GM19328 (cell line): ENCODE measurements around the gene CNTN6.
"Not testable (repeated sequence)": the region's sequence is repeated elsewhere in the genome, so short reads cannot be mapped to it uniquely, and the experiment has no call there.

ENCODE experiments used
- ATAC-seq: cut with Tn5 transposase; IDR thresholded peaks from one replicate; pipeline ENCODE4 v1.9.1; 2021; ENCODE audit warnings: mild to moderate bottlenecking, moderate library complexity; ENCODE audit not compliant: unreplicated experiment

CNTN6 gene

GRCh38 chr3:1272546-1273265, 179.9 kb downstream of the CNTN6 start:
- ATAC-seq, result no peak

GRCh38 chr3:1275495-1275894, 182.7 kb downstream of the CNTN6 start:
- ATAC-seq, result no peak

- no peak for ATAC-seq
Measured at GRCh38 chr3:1287815-1288214, 195.0 kb downstream of the CNTN6 start.

DNA sequence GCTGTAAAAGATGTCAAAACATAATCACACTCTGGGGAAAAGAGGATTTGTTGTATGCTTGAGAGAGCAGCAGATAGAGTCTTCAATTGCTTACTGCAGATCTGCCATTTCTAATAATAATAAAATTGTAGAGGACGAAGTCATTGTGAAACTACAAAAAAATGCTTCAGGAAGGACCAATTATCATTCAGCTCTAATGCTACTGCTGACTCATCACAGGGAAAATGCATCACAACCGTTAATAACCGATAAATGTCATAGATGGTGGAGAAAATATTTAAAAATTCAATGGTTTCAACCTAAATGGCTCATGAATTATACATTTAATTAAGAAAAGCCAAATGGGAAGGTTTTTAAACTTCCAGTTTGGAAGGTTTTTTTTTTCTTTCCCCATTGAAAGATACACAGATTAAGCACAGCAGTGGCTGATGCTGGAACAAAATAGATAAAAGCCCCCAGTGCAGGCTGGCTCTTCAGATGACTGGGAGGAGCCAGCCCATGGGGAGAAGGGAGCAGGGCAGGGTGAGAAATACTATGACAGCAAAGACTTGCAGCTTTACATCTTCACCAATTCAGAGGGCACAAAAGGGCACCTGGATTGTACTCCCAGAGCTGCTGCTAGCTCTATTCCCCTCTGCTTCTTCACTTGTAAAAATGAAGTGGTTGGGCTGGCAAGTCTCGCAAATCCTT, 196.1 kb downstream of the CNTN6 start:
- ATAC-seq, result no peak

DNA sequence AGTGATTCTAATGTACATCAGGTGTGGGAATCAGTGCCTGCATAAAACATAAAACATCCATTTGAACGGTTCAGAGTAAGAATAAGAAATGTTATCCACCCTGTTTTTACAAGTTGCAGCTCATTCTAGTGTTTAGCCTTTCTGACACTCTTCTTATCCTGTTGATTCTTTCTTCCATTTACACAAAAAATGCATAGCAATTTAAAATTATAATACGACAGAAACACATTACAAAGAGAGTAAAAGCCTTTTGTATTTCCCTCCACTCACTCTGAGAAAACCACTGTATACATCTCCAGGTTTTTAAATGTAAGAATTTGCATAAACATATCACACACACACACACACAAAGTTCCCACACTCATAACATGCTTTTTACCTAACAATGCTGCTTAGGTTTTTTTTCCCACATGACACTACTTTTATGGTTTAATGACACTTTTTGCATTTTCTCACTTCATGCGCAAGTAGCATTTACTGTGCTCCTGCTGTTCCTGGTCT, 199.8 kb downstream of the CNTN6 start:
- ATAC-seq, result no peak

DNA sequence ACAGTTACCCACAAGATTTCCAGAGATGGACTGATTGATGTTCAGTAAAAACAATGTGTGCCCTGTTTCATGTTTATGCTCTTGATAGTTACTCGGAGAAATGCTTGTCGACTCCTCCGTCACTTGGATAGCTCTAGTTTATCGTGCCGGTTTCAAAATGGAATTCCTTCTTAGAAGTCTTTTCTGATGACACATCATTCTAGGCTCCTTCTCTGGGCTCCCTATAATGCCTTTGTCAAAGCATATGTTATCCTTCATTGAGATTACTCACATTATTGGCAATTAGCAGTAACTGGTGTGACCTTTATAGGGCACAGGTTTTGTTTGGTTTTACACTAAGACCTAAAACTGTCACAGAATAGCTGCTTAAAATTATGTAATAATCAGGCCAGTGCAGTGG, 201.8 kb downstream of the CNTN6 start:
- ATAC-seq, result no peak

DNA sequence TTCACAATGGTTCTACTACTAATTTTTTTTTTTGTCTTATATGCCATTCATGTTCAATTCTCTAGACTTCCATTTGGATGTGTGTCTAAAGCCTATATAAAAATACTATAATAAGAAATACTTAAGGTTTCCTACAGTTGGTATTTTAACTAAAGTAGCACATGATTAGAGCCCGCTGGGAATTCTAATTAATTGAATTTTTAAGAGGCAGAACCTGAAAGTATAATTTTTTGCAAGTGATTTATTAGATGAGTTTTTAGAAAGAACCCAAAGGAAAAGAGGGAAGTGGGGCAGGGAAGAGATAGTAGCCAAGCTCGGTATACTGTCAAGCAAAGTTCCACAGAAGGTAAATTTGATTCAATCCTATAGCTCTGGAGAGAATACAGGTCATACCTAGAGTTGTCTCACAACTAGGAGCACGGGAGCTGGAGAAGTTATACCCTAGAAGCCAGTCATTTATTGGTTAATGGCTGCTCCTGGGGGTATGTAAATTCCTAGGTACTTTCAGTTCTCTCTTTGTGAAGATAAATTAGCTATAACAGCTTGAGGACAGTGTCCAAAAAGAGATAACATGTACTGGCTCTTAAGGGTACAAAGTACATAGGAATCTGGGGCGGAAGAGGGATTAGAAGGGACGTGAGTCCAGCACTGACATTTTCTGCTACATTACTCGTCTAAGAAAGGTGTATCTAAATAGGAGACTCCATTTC, 225.6 kb downstream of the CNTN6 start:
- ATAC-seq, result no peak

DNA sequence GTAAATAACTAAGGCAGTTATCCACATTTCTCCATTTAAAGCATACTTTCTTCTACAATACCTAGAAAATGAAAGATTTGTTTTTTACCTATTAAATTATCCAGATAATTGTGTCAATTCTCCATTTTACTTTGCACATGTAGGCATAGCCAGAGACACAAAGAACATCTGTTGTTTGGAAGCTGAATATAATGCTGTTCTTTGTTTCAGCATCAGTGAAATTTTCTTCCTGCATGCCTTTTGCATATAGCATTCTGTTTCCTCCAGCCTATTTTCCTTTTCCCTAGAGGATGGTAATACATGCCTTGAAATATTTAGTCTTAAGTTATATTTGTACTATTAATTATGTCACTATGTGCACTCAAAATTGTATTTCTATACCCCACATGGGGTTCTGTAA, 233.7 kb downstream of the CNTN6 start:
- no peak for ATAC-seq

GRCh38 chr3:1330107-1330506, 237.3 kb downstream of the CNTN6 start:
- no peak for ATAC-seq

GRCh38 chr3:1346386-1346785, 253.6 kb downstream of the CNTN6 start:
- no peak for ATAC-seq

GRCh38 chr3:1348547-1348946, 255.7 kb downstream of the CNTN6 start:
- ATAC-seq, result no peak

- ATAC-seq, result no peak
Measured at GRCh38 chr3:1350885-1351284, 258.1 kb downstream of the CNTN6 start.

GRCh38 chr3:1355691-1356090, 262.9 kb downstream of the CNTN6 start:
- ATAC-seq, result no peak

- ATAC-seq, result no peak
Measured at GRCh38 chr3:1356101-1356500, 263.3 kb downstream of the CNTN6 start.

GRCh38 chr3:1365528-1365927, 272.7 kb downstream of the CNTN6 start:
- no peak for ATAC-seq

DNA sequence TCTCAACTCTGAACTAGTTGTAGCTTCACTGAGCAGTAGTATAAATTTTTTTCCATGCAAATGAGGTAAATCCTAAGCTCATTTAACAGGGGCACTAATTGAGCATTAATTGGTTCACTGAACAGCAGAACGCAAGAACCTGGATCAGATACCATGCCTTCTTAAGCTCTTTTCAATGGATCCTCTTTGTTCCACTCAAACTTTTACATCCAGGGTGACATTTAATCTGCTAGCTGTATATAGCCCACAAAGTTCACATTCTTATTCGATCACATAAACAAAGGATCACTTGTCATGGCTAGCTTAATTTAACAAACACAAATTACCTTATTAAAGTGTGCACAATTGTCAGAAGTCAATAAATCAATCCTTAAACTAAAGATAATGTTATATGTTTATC, 281.6 kb downstream of the CNTN6 start:
- no peak for ATAC-seq

- ATAC-seq, result no peak
Measured at GRCh38 chr3:1375145-1375544, 282.3 kb downstream of the CNTN6 start.

- peak; percentile 77 for ATAC-seq
Measured at GRCh38 chr3:1380926-1381646, 288.3 kb downstream of the CNTN6 start.

DNA sequence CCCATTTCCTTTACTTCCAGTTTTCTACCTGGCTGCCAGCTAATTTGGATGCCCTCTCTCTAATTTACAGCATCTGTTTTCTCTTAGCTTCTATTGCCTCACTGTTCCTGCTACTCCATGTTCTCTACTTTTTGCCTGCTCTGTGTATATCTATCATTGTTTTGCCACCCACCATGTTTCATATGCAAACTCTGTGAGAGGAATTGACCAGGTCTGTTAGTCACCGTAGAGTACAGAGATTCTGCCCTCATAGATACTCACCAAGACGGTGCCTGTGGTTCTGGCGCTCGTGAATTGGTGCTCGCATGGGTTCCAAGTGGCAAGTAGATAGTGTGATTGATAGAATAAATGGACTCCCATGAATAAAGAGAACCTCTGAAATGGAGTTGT, 288.8 kb downstream of the CNTN6 start:
- ATAC-seq, result peak; percentile 48

DNA sequence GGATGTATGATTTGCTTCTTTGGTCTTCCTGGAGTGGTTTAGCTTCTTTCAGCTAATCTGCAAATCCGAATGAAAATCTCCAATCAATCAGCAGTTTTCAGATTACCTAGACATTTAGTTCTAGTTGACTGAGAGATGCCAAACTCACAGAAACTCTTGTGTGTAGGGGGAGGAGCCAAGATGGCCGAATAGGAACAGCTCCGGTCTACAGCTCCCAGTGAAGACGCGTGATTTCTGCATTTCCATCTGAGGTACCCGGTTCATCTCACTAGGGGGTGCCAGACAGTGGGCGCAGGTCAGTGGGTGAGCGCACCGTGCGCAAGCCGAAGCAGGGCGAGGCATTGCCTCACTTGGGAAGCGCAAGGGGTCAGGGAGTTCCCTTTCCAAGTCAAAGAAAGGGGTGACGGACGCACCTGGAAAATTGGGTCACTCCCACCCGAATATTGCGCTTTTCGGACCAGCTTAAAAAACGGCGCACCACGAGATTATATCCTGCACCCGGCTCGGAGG, 294.6 kb downstream of the CNTN6 start:
- not testable (repeated sequence) for ATAC-seq

- ATAC-seq, result no peak
Measured at GRCh38 chr3:1394188-1394587, 301.4 kb downstream of the CNTN6 start.
